ENCODE measurements around the gene ZMYND19.

The ZMYND19 gene

DNA sequence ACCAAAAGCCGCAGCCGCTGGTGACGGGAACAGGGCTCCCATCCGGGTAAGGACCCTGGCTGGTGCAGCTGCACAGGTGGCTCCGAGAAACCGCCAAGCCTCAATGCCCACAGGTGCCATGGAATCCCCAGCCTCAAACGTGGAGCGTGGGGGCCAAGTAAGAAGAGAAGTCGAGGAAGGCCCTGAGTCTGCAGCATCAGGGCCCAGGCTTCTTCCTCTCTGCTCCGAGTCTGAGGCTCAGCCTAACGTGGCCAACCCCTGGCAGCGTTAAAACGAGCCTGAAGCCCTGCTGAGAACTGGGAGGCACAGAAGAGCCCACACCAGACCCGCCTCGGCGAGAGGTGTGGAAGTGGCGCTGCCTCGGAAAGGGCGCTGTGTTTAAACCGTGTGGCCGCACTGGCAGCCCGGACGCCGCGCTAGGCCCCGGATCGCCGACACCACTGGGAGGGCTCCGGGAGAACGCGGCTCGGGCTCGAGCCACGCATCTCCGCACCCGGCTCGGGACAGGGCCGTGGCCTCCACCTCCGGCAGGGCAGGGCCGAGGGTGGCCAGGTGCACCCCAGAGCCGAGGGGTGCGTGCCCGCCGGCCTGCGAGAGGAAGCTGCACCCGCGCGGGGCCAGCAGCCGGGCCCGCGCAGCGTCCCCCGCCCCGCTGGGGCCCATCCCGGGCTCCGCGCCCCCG is 730 bp downstream of the ZMYND19 start:
- ChIA-PET POLR2A (no interaction called here), CTCF (interaction anchor here (8.3 kb wide), 1 partner anchor 10 kb away, joined by 74 read pairs; the partner anchor contains the start of gene DPH7)
- TF ChIP-seq, protein P1, sequence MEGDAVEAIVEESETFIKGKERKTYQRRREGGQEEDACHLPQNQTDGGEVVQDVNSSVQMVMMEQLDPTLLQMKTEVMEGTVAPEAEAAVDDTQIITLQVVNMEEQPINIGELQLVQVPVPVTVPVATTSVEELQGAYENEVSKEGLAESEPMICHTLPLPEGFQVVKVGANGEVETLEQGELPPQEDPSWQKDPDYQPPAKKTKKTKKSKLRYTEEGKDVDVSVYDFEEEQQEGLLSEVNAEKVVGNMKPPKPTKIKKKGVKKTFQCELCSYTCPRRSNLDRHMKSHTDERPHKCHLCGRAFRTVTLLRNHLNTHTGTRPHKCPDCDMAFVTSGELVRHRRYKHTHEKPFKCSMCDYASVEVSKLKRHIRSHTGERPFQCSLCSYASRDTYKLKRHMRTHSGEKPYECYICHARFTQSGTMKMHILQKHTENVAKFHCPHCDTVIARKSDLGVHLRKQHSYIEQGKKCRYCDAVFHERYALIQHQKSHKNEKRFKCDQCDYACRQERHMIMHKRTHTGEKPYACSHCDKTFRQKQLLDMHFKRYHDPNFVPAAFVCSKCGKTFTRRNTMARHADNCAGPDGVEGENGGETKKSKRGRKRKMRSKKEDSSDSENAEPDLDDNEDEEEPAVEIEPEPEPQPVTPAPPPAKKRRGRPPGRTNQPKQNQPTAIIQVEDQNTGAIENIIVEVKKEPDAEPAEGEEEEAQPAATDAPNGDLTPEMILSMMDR (IDR thresholded peaks at IDR 0.05; ENCODE audit: control extremely low read depth, extremely low read depth, low read depth, missing control alignments) = no peak
- no peak for DNase-seq (ENCODE audit: extremely low spot score)

DNA sequence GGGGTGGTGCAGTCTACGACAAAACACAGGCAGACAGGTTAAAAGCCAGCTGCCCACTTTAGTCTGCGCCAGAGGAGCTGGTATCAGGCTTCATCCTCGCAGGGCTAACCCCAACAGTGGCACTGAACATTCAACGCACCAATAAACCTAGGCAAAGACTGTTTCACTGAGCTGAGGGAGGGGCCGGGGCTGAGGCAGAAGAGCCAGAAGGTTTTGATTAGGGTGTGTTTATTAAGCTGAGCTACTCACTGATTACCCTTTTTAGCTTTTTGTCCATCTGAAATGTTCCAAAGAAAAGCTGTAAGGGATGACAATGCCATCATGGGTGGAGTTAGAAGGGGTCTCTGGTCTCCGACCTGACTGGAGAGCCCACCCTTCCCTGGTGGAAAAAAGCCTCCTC is 1.4 kb downstream of the ZMYND19 start:
- TF ChIP-seq, protein P1 (IDR thresholded peaks at IDR 0.05; ENCODE audit: control extremely low read depth, extremely low read depth, low read depth, missing control alignments) = no peak
- DNase-seq (ENCODE audit: extremely low spot score) = no peak
- ChIA-PET POLR2A (no interaction called here), CTCF (interaction anchor here (0.8 to 8.3 kb wide), 3 partner anchors 10 to 137 kb away, joined by 3 to 74 read pairs (median 3); partner anchors contain the start of gene DPH7)

DNA sequence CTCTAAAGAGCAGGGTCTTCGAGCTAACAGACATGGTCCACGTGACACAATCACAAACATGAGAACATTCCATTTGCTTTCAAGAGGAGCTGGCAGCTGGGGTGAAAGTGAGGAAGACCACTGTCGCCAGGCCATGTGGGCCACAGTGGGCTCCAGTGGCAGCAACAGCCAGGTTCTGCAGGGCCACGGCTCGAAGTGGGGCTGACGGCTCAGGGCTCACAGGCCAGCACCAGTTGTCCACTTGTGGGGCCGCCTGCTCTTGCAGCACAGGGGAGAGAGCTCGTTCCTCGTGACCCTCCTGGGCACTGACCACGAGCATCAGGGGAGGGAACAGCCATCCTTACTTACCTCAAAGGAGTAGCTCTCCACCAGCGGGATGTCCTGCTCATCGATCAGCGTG is 2.0 kb downstream of the ZMYND19 start:
- CTCF ChIA-PET = interaction anchor here (0.8 to 8.3 kb wide), 3 partner anchors 9 to 137 kb away, joined by 3 to 74 read pairs (median 3); partner anchors contain the start of gene DPH7
- POLR2A ChIA-PET = no interaction called here
- TF ChIP-seq, protein P1 (IDR thresholded peaks at IDR 0.05; ENCODE audit: control extremely low read depth, extremely low read depth, low read depth, missing control alignments) = no peak
- no peak for DNase-seq (ENCODE audit: extremely low spot score)

DNA sequence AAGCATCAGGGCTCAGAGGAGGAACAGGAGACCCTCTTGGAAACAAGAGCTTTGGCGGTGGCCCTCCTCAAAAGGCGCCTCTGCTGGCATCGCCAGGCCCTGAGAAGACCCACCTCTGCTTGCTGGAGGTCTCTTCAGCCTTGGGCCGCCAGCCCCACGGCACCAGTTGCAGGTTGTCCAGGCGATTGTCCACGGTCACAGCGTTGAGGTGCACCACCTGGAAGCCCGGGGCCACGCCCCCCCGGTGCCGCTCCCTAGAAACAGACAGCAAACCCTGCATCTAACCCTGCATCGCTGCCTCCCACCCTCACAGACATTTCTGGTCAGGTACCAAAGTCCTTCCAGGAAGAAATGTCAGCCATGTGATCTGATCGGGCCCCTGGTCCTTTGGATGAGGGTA is 3.5 kb downstream of the ZMYND19 start:
- POLR2A ChIA-PET = no interaction called here
- CTCF ChIA-PET = interaction anchor here (8.3 kb wide), 1 partner anchor 7 kb away, joined by 74 read pairs; the partner anchor contains the start of gene DPH7
- TF ChIP-seq, protein P1 (IDR thresholded peaks at IDR 0.05; ENCODE audit: control extremely low read depth, extremely low read depth, low read depth, missing control alignments) = no peak
- DNase-seq (ENCODE audit: extremely low spot score) = no peak

DNA sequence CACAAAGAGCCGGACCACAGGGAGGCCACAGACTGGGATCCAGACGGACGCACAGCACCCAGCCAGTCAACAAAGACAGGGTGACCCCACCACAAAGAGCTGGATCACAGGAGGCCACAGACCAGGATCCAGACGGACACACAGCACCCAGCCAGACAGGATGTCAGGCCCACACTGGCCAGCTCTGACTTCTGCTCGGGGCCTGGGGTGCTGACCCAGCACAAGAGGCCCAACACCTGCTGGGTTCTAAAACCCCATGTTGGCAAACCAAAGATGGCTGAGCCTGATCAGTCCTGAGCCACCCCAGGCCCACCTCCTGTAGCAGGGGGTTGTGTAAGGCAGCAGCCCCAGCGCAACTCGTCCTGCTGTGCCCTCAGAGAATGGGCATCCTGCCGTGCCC is 6.4 kb downstream of the ZMYND19 start:
- TF ChIP-seq, protein P1 (IDR thresholded peaks at IDR 0.05; ENCODE audit: control extremely low read depth, extremely low read depth, low read depth, missing control alignments) = no peak
- POLR2A ChIA-PET = no interaction called here
- DNase-seq (ENCODE audit: extremely low spot score) = no peak
- CTCF ChIA-PET = no interaction called here

DNA sequence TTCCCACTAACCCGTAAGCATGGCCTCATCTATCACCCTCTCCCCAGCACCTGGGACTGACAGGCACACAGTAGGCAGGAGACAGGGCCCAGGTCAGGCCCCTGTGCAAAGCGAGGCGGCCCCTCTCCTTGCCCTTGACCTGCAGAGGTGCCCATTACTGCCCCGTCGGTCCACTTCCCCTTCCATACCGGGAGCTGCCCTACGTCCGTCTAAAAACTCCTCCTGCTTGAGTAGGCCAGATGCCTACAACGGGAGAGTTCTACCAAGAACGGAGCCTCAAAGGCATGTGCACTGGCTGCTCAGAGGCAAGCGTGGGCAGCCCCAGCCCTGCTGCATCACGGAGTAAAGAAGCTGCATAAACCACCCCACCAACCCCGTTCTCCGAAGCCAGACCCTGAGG is 7.0 kb downstream of the ZMYND19 start:
- TF ChIP-seq, protein P1 (IDR thresholded peaks at IDR 0.05; ENCODE audit: control extremely low read depth, extremely low read depth, low read depth, missing control alignments) = no peak
- ChIA-PET CTCF (no interaction called here), POLR2A (no interaction called here)
- DNase-seq (ENCODE audit: extremely low spot score) = no peak

Data from GM10248 (cell line).